GM12874 (cell line): Measurements from ENCODE around the gene STARD10.

Source experiments
- TF ChIP-seq, protein P1 (sequence below): IDR thresholded peaks from 2 replicates; pipeline ENCODE4 v1.5.1; 2011; ENCODE audit warnings: low read depth, mild to moderate bottlenecking, control low read depth, low read length, moderate library complexity; ENCODE audit not compliant: insufficient read depth

STARD10 gene

DNA sequence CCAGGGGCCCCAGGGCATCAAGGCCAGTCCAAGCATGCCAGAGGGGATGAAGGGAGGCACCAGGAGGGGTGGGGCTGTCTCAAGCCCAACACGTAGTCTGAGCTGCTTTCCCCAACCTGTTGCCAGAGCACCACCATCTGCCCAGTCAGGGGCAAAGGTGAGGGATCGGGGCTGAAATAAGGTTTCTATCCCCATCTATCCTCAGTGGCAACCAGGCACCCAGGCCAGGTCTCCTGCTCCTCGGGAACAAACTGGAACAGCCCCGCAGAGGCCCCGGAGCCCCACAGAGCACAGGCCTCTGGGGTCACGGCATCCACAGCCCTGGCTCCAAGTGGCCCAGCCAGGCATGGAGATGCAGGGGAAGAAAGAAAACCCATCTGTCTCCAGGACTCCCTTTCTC is 19.3 kb downstream of the STARD10 start:
- TF ChIP-seq, protein P1, sequence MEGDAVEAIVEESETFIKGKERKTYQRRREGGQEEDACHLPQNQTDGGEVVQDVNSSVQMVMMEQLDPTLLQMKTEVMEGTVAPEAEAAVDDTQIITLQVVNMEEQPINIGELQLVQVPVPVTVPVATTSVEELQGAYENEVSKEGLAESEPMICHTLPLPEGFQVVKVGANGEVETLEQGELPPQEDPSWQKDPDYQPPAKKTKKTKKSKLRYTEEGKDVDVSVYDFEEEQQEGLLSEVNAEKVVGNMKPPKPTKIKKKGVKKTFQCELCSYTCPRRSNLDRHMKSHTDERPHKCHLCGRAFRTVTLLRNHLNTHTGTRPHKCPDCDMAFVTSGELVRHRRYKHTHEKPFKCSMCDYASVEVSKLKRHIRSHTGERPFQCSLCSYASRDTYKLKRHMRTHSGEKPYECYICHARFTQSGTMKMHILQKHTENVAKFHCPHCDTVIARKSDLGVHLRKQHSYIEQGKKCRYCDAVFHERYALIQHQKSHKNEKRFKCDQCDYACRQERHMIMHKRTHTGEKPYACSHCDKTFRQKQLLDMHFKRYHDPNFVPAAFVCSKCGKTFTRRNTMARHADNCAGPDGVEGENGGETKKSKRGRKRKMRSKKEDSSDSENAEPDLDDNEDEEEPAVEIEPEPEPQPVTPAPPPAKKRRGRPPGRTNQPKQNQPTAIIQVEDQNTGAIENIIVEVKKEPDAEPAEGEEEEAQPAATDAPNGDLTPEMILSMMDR = no peak

DNA sequence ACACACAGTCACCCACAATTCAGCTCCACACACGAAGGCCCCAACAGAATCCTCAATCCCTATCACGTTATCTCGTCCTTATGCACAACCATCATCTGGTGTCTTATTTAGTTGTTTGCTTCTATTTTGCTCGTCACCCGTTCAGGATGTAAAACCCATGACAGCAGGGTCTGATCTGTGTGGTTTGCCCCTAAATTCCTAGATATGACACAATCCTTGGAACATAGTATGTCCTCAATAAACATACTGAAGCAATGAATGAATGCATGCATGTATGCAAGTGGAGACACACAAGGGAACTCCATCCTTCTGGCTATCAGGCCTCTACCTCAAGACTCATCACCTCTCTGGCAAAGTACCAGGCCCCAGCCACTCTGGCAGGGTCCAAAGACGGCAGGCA is 20.2 kb downstream of the STARD10 start:
- TF ChIP-seq, protein P1 = no peak

DNA sequence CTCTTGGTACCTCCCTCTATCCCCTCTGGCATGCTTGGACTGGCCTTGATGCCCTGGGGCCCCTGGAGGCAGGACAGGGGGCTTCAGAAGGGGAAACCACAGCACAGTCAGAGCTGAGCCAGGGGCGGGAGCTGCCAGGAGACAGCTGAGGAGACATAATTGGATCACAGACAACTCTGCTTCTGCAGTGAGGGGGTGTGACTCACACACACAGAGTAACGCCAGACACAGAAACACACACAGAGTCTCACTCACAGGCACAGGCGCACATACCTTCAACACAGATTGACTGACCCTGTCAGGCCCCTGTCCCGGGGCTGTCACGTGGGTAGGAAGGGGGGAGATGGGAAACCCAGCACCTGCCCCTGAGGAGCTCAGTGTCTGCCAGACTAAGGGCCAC is 20.6 kb downstream of the STARD10 start:
- TF ChIP-seq, protein P1 = no peak

DNA sequence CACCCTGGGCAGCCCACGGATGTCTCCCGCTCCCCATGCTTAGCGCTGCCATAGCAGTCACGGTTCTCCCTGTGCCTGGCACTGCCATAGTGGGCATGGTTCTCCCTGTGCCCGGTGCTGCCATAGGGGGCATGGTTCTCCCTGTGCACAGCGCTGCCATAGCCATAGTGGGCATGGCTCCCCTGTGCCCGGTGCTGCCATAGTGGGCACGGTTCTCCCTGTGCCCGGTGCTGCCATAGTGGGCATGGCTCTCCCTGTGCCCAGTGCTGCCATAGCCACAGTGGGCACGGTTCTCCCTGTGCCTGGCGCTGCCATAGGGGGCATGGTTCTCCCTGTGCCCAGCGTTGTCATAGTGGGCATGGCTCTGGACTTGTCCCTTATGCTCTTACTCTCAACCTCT is 21.8 kb downstream of the STARD10 start:
- TF ChIP-seq, protein P1 = no peak

DNA sequence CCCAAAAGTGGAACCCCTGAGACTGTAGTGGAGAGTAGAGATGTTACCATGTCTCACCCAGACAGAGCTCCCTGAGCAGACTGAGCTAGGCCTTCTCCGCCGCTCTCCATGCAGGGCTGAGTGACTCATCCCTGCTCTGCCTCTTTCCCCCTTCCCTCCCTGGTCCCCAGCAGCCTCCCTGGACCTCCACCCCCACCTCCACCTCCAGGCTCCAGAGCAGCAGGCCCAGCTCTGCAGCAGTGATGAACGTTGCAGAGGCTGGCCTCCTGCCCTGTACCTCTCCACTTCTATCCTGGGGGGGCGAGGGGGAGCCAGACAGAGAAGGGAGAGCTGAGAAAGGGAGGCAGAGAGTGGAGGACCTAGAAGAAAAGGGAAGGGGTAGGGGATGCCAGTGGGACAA is 22.3 kb downstream of the STARD10 start:
- TF ChIP-seq, protein P1 = no peak

DNA sequence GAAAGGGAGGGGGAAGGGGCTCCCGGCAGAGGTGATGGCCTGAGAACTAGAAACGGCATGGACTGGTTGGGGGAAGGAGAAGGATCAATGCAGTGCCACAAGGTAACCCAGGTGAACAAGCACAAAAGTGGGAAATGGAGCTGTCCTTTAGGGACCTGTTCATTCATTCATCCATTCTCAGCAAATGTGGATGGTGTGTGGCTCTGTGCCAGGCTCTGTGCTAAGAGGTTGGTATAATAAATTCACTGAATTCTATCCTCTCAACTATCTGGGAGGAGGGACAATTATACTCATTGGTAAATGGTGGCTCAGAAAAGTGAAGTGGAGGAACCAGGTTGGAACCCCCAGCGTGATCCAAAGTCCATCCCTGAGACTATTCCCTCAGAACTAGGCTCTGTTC is 23.0 kb downstream of the STARD10 start:
- TF ChIP-seq, protein P1 = no peak

DNA sequence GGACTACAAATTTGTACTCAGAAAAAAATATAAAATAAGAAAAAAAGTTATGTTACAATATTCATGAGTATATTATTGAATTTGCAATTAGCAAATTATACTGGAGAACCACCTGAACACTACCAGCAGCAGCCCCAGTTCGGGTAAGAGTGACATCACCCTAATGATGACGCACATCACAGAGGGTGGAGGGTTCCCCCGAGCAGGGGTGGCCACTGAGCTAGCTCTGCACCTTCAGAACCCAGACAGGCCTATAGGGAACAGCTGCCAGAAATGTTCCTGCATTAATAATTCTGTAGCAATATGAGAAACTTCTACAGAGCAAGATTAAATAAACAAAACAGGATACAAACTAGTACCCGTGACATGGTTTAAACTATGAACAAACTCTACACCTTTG is 24.2 kb downstream of the STARD10 start:
- TF ChIP-seq, protein P1 = no peak

DNA sequence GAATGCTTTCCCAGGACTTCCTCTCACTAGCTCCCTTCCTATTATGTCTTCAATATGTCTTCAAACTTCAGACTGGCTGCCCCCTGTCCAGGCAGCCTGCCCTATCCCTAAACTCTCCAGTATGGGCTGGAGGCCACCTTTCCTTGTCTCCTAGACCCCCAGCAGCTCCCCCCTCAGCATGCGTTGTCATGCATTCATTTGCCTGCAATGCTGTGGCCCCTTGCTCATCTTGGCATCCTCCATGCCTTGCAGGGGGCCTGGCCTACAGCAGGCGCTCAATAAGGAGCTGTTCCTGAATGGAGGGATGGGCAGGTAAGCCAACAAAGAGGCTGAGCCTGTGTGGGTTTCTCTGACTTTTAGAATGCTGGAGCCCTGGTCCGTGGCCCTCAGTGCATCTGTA is 25.3 kb downstream of the STARD10 start:
- TF ChIP-seq, protein P1 = no peak
